A549 (cell line): ENCODE results near the gene IDS. TPM values are rescaled to one million over a fixed set of nuclear protein-coding genes. Genes with fewer than 3 reads are reported as not detected.

Experiments
- ATAC-seq, 2 experiments: fragments of 200-7000 bp in 1 of 2; fragments of >200 bp in 1 of 2; cut with Nextera tagmentation in 1 of 2; cut with Tn5 transposase in 1 of 2; 3 replicates each; pipeline versions ENCODE4 v1.8.0 to v1.9.1; 2018 to 2020; ENCODE audit warnings: mild to moderate bottlenecking in 1 of 2, moderate library complexity in 1 of 2
- CTCF ChIA-PET: fragments of 300-600 bp; sonication (Branson Sonifier 250); formaldehyde crosslinking; extraction: SDS; loops from one replicate; lab custom pipeline; 2021; ENCODE audit warnings: antibody characterized with exemption, inconsistent platforms; lab: Yijun Ruan, JAX
- POLR2A ChIA-PET: fragments of 350-600 bp; formaldehyde crosslinking; extraction: SDS; loops from one replicate; lab custom pipeline; 2021; ENCODE audit warnings: antibody characterized with exemption, inconsistent platforms; lab: Yijun Ruan, JAX
- DNase-seq, 2 experiments: peaks; one replicate each; pipeline versions ENCODE4 v3.0.0 to v3.0.0-alpha.2; 2011 to 2016; ENCODE audit warnings: low read depth in 1 of 2, low spot score in 1 of 2
- FAIRE-seq: peaks from 2 replicates; lab custom pipeline; 2011; peaks lifted over from hg19 to GRCh38; lab: Jason Lieb, UNC
- H3K27ac ChIP-seq, 2 experiments: fragments of >200 bp; sonication (Bioruptor Twin); formaldehyde crosslinking; 3 replicates each; pipeline ENCODE4 v1.5.1; 2016 to 2017
- H3K4me1 ChIP-seq: fragments of >200 bp; sonication (Bioruptor Twin); formaldehyde crosslinking; 3 replicates; pipeline ENCODE4 v1.6.1; 2016
- H3K4me2 ChIP-seq: fragments of >200 bp; sonication (Bioruptor Twin); formaldehyde crosslinking; 3 replicates; pipeline ENCODE4 v1.6.1; 2016
- H3K4me3 ChIP-seq: fragments of >200 bp; sonication (Bioruptor Twin); formaldehyde crosslinking; 3 replicates; pipeline ENCODE4 v1.5.1; 2016
- H3K9me3 ChIP-seq: fragments of >200 bp; sonication (Bioruptor Twin); formaldehyde crosslinking; 3 replicates; pipeline ENCODE4 v1.6.1; 2016
- BCL3 ChIP-seq: fragments of >200 bp; sonication (Bioruptor Twin); formaldehyde crosslinking; IDR thresholded peaks from 3 replicates; pipeline ENCODE4 v1.6.1; 2016
- CBX8 ChIP-seq: fragments of 200-600 bp; sonication (generic); IDR thresholded peaks from 2 replicates; pipeline ENCODE4 v1.6.1; 2016
- CHD2 ChIP-seq: fragments of 150-350 bp; IDR thresholded peaks from 2 replicates; pipeline ENCODE4 v1.6.1; 2014; ENCODE audit warnings: low read length; ENCODE audit not compliant: partially characterized antibody
- EHF ChIP-seq: fragments of 250-450 bp; sonication (Bioruptor Pico); IDR thresholded peaks from 2 replicates; pipeline ENCODE4 v1.5.0; 2020; ENCODE audit warnings: mild to moderate bottlenecking
- EHMT2 ChIP-seq: fragments of 200-600 bp; sonication (generic); IDR thresholded peaks from 2 replicates; pipeline ENCODE4 v1.6.1; 2016; ENCODE audit warnings: antibody characterized with exemption, low read depth, mild to moderate bottlenecking, moderate library complexity
- FOSL2 ChIP-seq, 2 experiments: fragments of 450-650 bp in 1 of 2; fragments of >200 bp in 1 of 2; sonication (Bioruptor Twin) in 1 of 2; formaldehyde crosslinking; IDR thresholded peaks; 2 replicates each; pipeline versions ENCODE4 v1.5.0 to v1.6.1; 2016 to 2020; ENCODE audit warnings: mild to moderate bottlenecking in 1 of 2, moderate library complexity in 1 of 2
- GATA3 ChIP-seq: IDR thresholded peaks from 2 replicates; pipeline ENCODE4 v1.6.1; 2012; ENCODE audit warnings: borderline replicate concordance
- HDAC2 ChIP-seq: fragments of 200-600 bp; sonication (generic); IDR thresholded peaks from 2 replicates; pipeline ENCODE4 v1.6.1; 2016
- HES2 ChIP-seq: fragments of >200 bp; sonication (Bioruptor Twin); formaldehyde crosslinking; IDR thresholded peaks from 2 replicates; pipeline ENCODE4 v1.6.1; 2016
- HEYL ChIP-seq: fragments of 250-450 bp; sonication (Bioruptor Pico); IDR thresholded peaks from 2 replicates; pipeline ENCODE4 v1.8.0; 2021; ENCODE audit warnings: mild to moderate bottlenecking, moderate library complexity
- HOXA7 ChIP-seq: fragments of 250-450 bp; sonication (Bioruptor Pico); IDR thresholded peaks from 2 replicates; pipeline ENCODE4 v1.5.0; 2020; ENCODE audit warnings: mild to moderate bottlenecking, moderate library complexity
- HOXB13 ChIP-seq: fragments of 250-450 bp; sonication (Bioruptor Pico); IDR thresholded peaks from 2 replicates; pipeline ENCODE4 v1.5.0; 2020; ENCODE audit warnings: low read depth, mild to moderate bottlenecking, moderate library complexity
- KDM1A ChIP-seq: fragments of 200-600 bp; sonication (generic); IDR thresholded peaks from 2 replicates; pipeline ENCODE4 v1.6.1; 2016; ENCODE audit warnings: low read depth, mild to moderate bottlenecking
- KDM5A ChIP-seq: fragments of 200-600 bp; sonication (generic); IDR thresholded peaks from 2 replicates; pipeline ENCODE4 v1.6.1; 2016; ENCODE audit warnings: antibody characterized with exemption, mild to moderate bottlenecking
- MAFK ChIP-seq: fragments of 450-650 bp; IDR thresholded peaks from 2 replicates; pipeline ENCODE4 v1.6.1; 2014; ENCODE audit not compliant: partially characterized antibody
- NFE2L2 ChIP-seq: fragments of 150-350 bp; conservative IDR thresholded peaks from 2 replicates; pipeline ENCODE4 v1.6.1; 2014; ENCODE audit warnings: low read length
- NR3C1 ChIP-seq: fragments of >200 bp; sonication (Bioruptor Twin); formaldehyde crosslinking; IDR thresholded peaks from 3 replicates; pipeline ENCODE4 v1.6.1; 2017
- PBX3 ChIP-seq: IDR thresholded peaks from 2 replicates; pipeline ENCODE4 v1.6.1; 2012
- PHF8 ChIP-seq: fragments of 200-600 bp; sonication (generic); IDR thresholded peaks from 2 replicates; pipeline ENCODE4 v1.6.1; 2016; ENCODE audit warnings: low read depth, mild to moderate bottlenecking, antibody characterized with exemption, moderate library complexity, borderline replicate concordance
- RAD21 ChIP-seq, 2 experiments: fragments of >200 bp in 1 of 2; sonication (Bioruptor Twin) in 1 of 2; formaldehyde crosslinking in 1 of 2; IDR thresholded peaks in 1 of 2; conservative IDR thresholded peaks in 1 of 2; 2 replicates in 1 of 2; 3 replicates in 1 of 2; pipeline ENCODE4 v1.6.1; 2012 to 2018; ENCODE audit warnings: inconsistent platforms in 1 of 2
- RARB ChIP-seq: fragments of 250-450 bp; sonication (Bioruptor Pico); IDR thresholded peaks from 2 replicates; pipeline ENCODE4 v1.8.0; 2021; ENCODE audit warnings: mild to moderate bottlenecking, moderate library complexity
- REST ChIP-seq: fragments of 200-600 bp; sonication (generic); IDR thresholded peaks from 2 replicates; pipeline ENCODE4 v1.6.1; 2016; ENCODE audit warnings: antibody characterized with exemption, mild to moderate bottlenecking, moderate library complexity
- TFCP2L1 ChIP-seq: fragments of 250-450 bp; sonication (Bioruptor Pico); IDR thresholded peaks from 2 replicates; pipeline ENCODE4 v1.5.0; 2021; ENCODE audit warnings: mild to moderate bottlenecking
- ZNF302 ChIP-seq: fragments of 250-450 bp; sonication (Bioruptor Pico); IDR thresholded peaks from 2 replicates; pipeline ENCODE4 v1.9.0; 2021; ENCODE audit warnings: inconsistent platforms, mild to moderate bottlenecking, moderate library complexity
- WGBS: methylation state at CpG from one replicate; pipeline ENCODE4 v1.1.6; 2017; ENCODE audit errors: missing lambda C conversion rate; 5-methylcytosine and 5-hydroxymethylcytosine counted together
- polyA plus RNA-seq, 4 experiments: library from polyadenylated mRNA; depleted of rRNA in 3 of 4; stranded (reverse); fragments of >200 nt; fragmentation: RNase III in 1 of 4; extraction: RNeasy Plus Mini Kit Qiagen cat#74134 plus additional on column Dnase treatment in 1 of 4; gene quantifications; 2 replicates in 3 of 4; 3 replicates in 1 of 4; pipeline ENCODE4 v1.2.3, GENCODE V29; 2011 to 2017

IDS gene
- polyA plus RNA-seq, 2 of the 4 experiments (the other 2 are of a cell fraction): 40.6 to 120 TPM

GRCh38 chrX:149456476-149457245 is 48.4 kb downstream of the IDS start:
- CTCF ChIA-PET: no interaction called here
- POLR2A ChIA-PET: no interaction called here
- DNase-seq (no peak), FAIRE-seq (no peak), ATAC-seq (no peak)
- Histone ChIP-seq H3K4me3 (no peak overlapping the region), H3K4me1 (peaks cover 6% of the 10 kb centered on the region; the same call in 1 of the 3 replicates), H3K4me2 (no peak overlapping the region), H3K27ac (no peak overlapping the region), H3K9me3 (no peaks in the 10 kb centered on the region)
- TF ChIP-seq CBX8 (no peak), KDM1A (no peak), HOXB13 (CRISPR knock-in tag) (no peak), GATA3 (no peak), PHF8 (no peak), KDM5A (no peak), EHF (CRISPR knock-in tag) (no peak), RAD21 (conservative IDR thresholded peaks at IDR 0.05 in 1 of 2, IDR thresholded peaks at IDR 0.05 in 1 of 2) (no peak), HES2 (no peak), NR3C1 (no peak), HDAC2 (no peak), REST (no peak), MAFK (no peak)
- WGBS: 20% methylated on average over 9 of the region's 9 CpGs

DNA sequence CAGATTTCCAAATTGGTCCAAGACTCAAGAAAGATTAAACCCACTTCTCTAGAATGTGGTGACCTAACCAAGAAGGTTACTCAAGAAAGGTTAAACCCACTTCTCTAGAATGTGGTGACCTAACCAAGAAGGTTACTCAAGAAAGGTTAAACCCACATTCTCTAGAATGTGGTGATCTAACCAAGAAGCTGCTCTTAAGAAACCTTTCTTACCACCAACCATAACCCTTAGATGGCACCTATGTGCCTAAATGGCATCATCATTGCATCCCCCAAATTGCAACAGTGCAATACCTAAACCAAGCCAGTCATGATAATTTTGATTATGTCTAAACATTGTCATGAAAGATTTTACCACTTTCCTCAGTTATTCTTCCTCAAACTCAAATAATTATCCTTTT is 49.2 kb downstream of the IDS start:
- ChIA-PET POLR2A (no interaction called here), CTCF (no interaction called here)
- Histone ChIP-seq H3K4me3 (no peak overlapping the region), H3K4me2 (no peak overlapping the region), H3K27ac (no peak overlapping the region), H3K4me1 (peaks cover 6% of the 10 kb centered on the region; the same call in 1 of the 3 replicates), H3K9me3 (no peaks in the 10 kb centered on the region)
- no peak for ATAC-seq
- TF ChIP-seq CBX8 (no peak), FOSL2 (IDR thresholded peaks at IDR 0.05) (no peak), FOSL2 (CRISPR knock-in tag; IDR thresholded peaks at IDR 0.05) (no peak), HOXA7 (CRISPR knock-in tag) (no peak)
- FAIRE-seq: no peak
- no peak for DNase-seq

DNA sequence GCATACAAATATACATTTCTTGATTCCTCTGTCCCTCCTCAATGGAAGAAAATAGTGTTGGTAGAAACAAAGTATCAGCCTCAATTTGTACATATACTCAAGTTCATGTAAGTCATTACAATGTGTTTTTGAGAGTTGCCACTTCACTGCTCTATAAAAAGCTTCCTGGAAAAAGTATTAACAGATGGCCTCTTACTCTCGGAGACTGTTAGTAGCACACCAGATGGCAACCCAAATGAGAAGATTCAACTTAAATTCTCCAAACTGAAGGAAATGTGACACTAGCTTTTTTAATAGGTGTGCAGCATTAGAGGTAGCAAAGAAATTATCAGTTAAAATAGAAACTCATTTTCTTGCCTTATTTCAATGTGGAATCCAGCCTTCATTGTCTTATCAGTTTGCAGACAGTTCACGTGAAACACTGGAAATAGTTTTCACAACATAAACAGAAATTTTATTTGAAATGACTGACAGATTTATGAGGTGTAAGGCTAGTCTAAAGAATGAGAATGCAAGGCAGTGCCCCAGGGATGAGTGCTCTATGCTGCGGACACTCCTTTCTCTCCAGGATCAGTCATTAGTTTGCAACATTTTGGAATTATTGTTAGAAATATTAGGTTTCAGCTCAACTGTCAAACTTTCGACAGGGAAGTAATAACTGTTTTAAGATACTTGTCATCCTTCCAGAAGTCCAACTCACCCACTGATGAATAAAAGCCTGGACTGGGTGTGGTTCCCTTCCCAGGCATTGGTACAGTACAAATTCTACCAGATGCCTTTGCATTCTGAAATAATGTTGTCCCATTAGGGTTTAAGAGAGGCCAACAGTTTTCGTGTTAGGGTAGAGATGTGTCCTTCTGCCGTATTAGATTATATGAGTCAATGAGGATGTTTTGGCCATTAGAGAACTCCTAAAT is 50.9 kb downstream of the IDS start:
- FAIRE-seq: no peak
- Histone ChIP-seq H3K4me1 (peaks cover 6% of the 10 kb centered on the region; the same call in 1 of the 3 replicates), H3K4me2 (no peak overlapping the region), H3K4me3 (no peak overlapping the region), H3K9me3 (no peaks in the 10 kb centered on the region), H3K27ac (no peak overlapping the region)
- ChIA-PET CTCF (interaction anchor here (1.5 kb wide), 1 partner anchor 17 kb away, joined by 4 read pairs; no protein-coding TSS in a partner anchor), POLR2A (no interaction called here)
- 56% methylated on average over 6 of the region's 6 CpGs for WGBS
- no peak for DNase-seq
- ATAC-seq: no peak
- TF ChIP-seq BCL3 (no peak), PBX3 (no peak), EHMT2 (no peak), RARB (no peak), HEYL (CRISPR knock-in tag) (no peak), RAD21 (conservative IDR thresholded peaks at IDR 0.05 in 1 of 2, IDR thresholded peaks at IDR 0.05 in 1 of 2) (no peak), CHD2 (no peak), HOXA7 (CRISPR knock-in tag) (no peak), FOSL2 (IDR thresholded peaks at IDR 0.05) (no peak), FOSL2 (CRISPR knock-in tag; IDR thresholded peaks at IDR 0.05) (no peak), ZNF302 (CRISPR knock-in tag) (no peak), TFCP2L1 (no peak), KDM1A (no peak), NFE2L2 (no peak)
